ENCODE data around the gene FASTK. TPM values are rescaled to one million over a fixed set of nuclear protein-coding genes. Genes with fewer than 3 reads are reported as not detected.

FASTK gene
- polyA plus RNA-seq, 1 donor (not counting 4 experiments of a cell fraction or from before 2014, with no cell fraction given) = 27.2 TPM

GRCh38 chr7:151051108-151051507 is 29.5 kb downstream of the FASTK start:
- Histone ChIP-seq H4K20me1 (ENCODE audit: control insufficient read depth, extremely low read depth, insufficient read depth, low read length) (no peaks in the 10 kb centered on the region), H2AFZ (ENCODE audit: control insufficient read depth, low read length) (no peak overlapping the region), H3K4me1 (ENCODE audit: control insufficient read depth, extremely low read depth, insufficient read depth, low read length) (peaks cover 3% of the 10 kb centered on the region), H3K4me2 (ENCODE audit: control insufficient read depth, extremely low read depth, insufficient read depth, low read depth, low read length) (peak overlapping the region; percentile 16), H3K4me3 (ENCODE audit: control insufficient read depth in 2 of 3, extremely low read depth in 1 of 3, insufficient read depth in 2 of 3, low read depth in 1 of 3, low read length in 3 of 3) (peak overlapping the region in 1 of 3 experiments; percentile 27), H3K9me1 (ENCODE audit: control insufficient read depth, extremely low read depth, insufficient read depth, low read length) (no peaks in the 10 kb centered on the region), H3K9me3 (ENCODE audit: control insufficient read depth, low read depth, low read length) (no peaks in the 10 kb centered on the region), H3K79me2 (ENCODE audit: control insufficient read depth, insufficient read depth, low read length) (no peaks in the 10 kb centered on the region), H3K27ac (ENCODE audit: control insufficient read depth, insufficient read depth, low read length) (no peak overlapping the region), H3K9ac (ENCODE audit: control insufficient read depth, extremely low read depth, insufficient read depth, low read length) (no peak overlapping the region), H3K36me3 (ENCODE audit: control insufficient read depth in 2 of 2, extremely low read depth in 1 of 2, insufficient read depth in 2 of 2, low read length in 2 of 2) (peaks cover 3 to 7% of the 10 kb centered on the region in 2 experiments), H3K27me3 (ENCODE audit: control insufficient read depth, extremely low read depth, insufficient read depth, low read length) (peaks cover 4% of the 10 kb centered on the region)
- TF ChIP-seq CTCF (optimal IDR thresholded peaks at IDR 0.05 in 1 of 3, IDR thresholded peaks at IDR 0.05 in 1 of 3, conservative IDR thresholded peaks at IDR 0.05 in 1 of 3; ENCODE audit: extremely low read depth in 1 of 3, insufficient read depth in 2 of 3, low read length in 3 of 3) = no peak
- no peak for TF ChIP-seq EZH2 (IDR thresholded peaks at IDR 0.05; ENCODE audit: low read length)
- dilution Hi-C loops (cut with MboI; ENCODE audit: extremely low pct_ligation_motif_present, low sequenced_read_pairs) = no loop called here
- FAIRE-seq (no peak), DNase-seq (ENCODE audit: low read depth, low spot score) (no peak)

- no peak overlapping the region for H3K9ac ChIP-seq (ENCODE audit: control insufficient read depth, extremely low read depth, insufficient read depth, low read length)
- H3K27ac ChIP-seq (ENCODE audit: control insufficient read depth, insufficient read depth, low read length) = no peak overlapping the region
- TF ChIP-seq EZH2 (IDR thresholded peaks at IDR 0.05; ENCODE audit: low read length) (no peak), CTCF (optimal IDR thresholded peaks at IDR 0.05 in 1 of 3, IDR thresholded peaks at IDR 0.05 in 1 of 3, conservative IDR thresholded peaks at IDR 0.05 in 1 of 3; ENCODE audit: extremely low read depth in 1 of 3, insufficient read depth in 2 of 3, low read length in 3 of 3) (no peak)
- H3K4me3 ChIP-seq (ENCODE audit: control insufficient read depth in 2 of 3, extremely low read depth in 1 of 3, insufficient read depth in 2 of 3, low read depth in 1 of 3, low read length in 3 of 3) = no peak overlapping the region
- peaks cover 4% of the 10 kb centered on the region for H3K27me3 ChIP-seq (ENCODE audit: control insufficient read depth, extremely low read depth, insufficient read depth, low read length)
- FAIRE-seq (no peak), DNase-seq (ENCODE audit: low read depth, low spot score) (no peak)
- H3K9me1 ChIP-seq (ENCODE audit: control insufficient read depth, extremely low read depth, insufficient read depth, low read length) = no peaks in the 10 kb centered on the region
- H3K4me1 ChIP-seq (ENCODE audit: control insufficient read depth, extremely low read depth, insufficient read depth, low read length) = peaks cover 3% of the 10 kb centered on the region
- no peaks in the 10 kb centered on the region for H4K20me1 ChIP-seq (ENCODE audit: control insufficient read depth, extremely low read depth, insufficient read depth, low read length)
- dilution Hi-C loops (cut with MboI; ENCODE audit: extremely low pct_ligation_motif_present, low sequenced_read_pairs) = no loop called here
- H3K79me2 ChIP-seq (ENCODE audit: control insufficient read depth, insufficient read depth, low read length) = no peaks in the 10 kb centered on the region
- H2AFZ ChIP-seq (ENCODE audit: control insufficient read depth, low read length) = no peak overlapping the region
- no peak overlapping the region for H3K4me2 ChIP-seq (ENCODE audit: control insufficient read depth, extremely low read depth, insufficient read depth, low read depth, low read length)
- H3K36me3 ChIP-seq (ENCODE audit: control insufficient read depth in 2 of 2, extremely low read depth in 1 of 2, insufficient read depth in 2 of 2, low read length in 2 of 2) = peaks cover 0 to 9% of the 10 kb centered on the region in 2 experiments
- H3K9me3 ChIP-seq (ENCODE audit: control insufficient read depth, low read depth, low read length) = no peaks in the 10 kb centered on the region
Observed at GRCh38 chr7:151048911-151049463, 31.6 kb downstream of the FASTK start.

Measured in keratinocyte (primary cell).